Nephron (organoid): ENCODE measurements around the gene ELMO1.

Source experiments
- H3K27ac Mint-ChIP-seq, 3 experiments: 2 replicates each; pipeline ENCODE4 v1.8.0; 2020; ENCODE audit warnings: mixed read lengths in 3 of 3, mild to moderate bottlenecking in 2 of 3, moderate library complexity in 1 of 3
- H3K27me3 Mint-ChIP-seq: 2 replicates; pipeline ENCODE4 v1.8.0; 2021; ENCODE audit warnings: low read depth, mild to moderate bottlenecking, moderate library complexity, mixed read lengths
- H3K36me3 Mint-ChIP-seq: 2 replicates; pipeline ENCODE4 v1.8.0; 2020; ENCODE audit warnings: low read depth, mixed read lengths
- H3K4me1 Mint-ChIP-seq: 2 replicates; pipeline ENCODE4 v1.8.0; 2020; ENCODE audit warnings: mixed read lengths
- H3K4me3 Mint-ChIP-seq, 3 experiments: 2 replicates each; pipeline ENCODE4 v1.8.0; 2020; ENCODE audit warnings: mild to moderate bottlenecking in 3 of 3, mixed read lengths in 3 of 3, moderate library complexity in 2 of 3
- H3K9me3 Mint-ChIP-seq: 2 replicates; pipeline ENCODE4 v1.8.0; 2020; ENCODE audit warnings: mixed read lengths
- CTCF ChIP-seq, 3 experiments: fragments of 200-600 bp; sonication (generic); IDR thresholded peaks; one replicate each; pipeline ENCODE4 v1.5.0; 2021; ENCODE audit warnings: antibody characterized with exemption in 3 of 3; ENCODE audit not compliant: unreplicated experiment in 3 of 3

The ELMO1 gene

GRCh38 chr7:37409461-37409860, 39.2 kb downstream of the ELMO1 start:
- Mint-ChIP-seq H3K27ac (peak overlapping the region in 1 of 3 experiments; percentile 4), H3K36me3 (no peaks in the 10 kb centered on the region), H3K9me3 (peaks cover 3% of the 10 kb centered on the region), H3K4me3 (no peak overlapping the region), H3K27me3 (peaks cover 2% of the 10 kb centered on the region), H3K4me1 (peaks cover 22% of the 10 kb centered on the region)
- TF ChIP-seq CTCF (IDR thresholded peaks at IDR 0.05; ENCODE audit: unreplicated experiment in 3 of 3): no peak

DNA sequence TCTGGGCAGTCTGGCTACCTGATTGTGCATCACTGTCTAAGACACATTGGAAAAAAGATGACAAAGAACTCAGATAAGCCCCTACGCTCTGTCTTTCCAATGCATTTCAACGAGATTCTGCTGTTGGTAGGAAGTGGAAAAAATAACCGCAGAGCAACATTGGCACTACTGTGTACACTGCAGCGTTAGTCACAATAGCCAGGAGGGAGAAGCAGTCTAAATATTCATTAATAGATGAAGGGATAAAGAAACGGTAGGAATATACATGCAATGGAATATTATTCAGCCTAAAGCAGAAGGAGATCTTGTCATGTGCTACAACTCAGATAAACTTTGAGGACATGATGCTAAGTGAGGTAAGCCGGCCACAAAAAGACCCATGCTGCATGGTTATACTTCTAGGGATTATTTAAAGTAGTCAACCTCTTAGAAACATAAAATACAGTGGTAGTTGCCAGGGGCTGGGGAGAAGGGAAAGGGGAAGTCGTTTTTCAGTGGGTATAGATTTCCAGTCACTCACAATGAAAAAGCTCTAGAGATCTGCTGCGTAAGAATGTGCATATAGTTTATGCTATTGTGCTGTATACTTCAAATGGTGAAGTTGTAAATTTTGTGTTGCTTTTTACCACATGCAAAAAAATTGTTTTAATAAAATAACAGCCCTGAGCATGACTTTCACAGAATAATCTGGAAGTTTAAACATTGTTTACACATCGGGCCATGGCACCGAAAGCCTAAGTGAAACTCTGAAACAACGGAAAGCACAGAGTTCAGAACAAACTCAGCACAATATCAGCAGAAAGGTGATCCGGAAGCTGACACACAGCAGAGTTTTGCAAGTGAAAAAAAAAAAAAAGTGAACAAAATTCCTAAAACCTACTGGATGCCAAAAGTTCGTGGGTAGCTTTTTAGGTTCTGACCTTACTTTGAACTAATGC, 40.1 kb downstream of the ELMO1 start:
- Mint-ChIP-seq H3K36me3 (no peaks in the 10 kb centered on the region), H3K4me1 (peaks cover 22% of the 10 kb centered on the region), H3K9me3 (peaks cover 3% of the 10 kb centered on the region), H3K4me3 (no peak overlapping the region), H3K27ac (peak overlapping the region in 1 of 3 experiments; percentile 21), H3K27me3 (no peaks in the 10 kb centered on the region)
- TF ChIP-seq CTCF (IDR thresholded peaks at IDR 0.05; ENCODE audit: unreplicated experiment in 3 of 3): no peak

DNA sequence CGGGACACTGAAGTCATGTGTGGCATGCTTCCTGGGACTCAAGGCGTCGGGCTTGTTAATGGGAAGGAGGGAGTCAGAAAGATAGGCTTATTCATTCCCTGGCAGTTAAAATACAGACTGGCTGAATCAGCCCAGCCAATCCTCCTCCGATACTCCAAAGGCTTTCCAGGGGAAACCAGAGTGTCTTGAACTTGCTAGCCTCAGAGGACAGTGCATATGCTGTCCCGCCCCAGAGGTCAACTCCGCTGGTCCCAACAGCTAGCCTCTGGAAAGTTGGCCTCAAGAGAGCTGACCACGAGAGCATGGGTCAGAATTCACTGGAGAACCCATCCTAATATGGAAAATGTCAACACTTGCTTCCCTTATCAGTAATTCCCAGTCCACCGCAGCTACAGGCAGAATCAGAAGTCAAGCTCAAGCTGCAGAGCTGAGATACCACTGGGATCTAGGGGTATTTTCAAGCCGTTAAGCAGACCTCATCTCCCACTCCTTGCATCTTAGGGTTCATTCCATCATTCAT, 43.0 kb downstream of the ELMO1 start:
- H3K4me3 Mint-ChIP-seq: no peak overlapping the region
- no peaks in the 10 kb centered on the region for H3K27me3 Mint-ChIP-seq
- H3K27ac Mint-ChIP-seq: no peak overlapping the region
- TF ChIP-seq CTCF (IDR thresholded peaks at IDR 0.05; ENCODE audit: unreplicated experiment in 3 of 3): no peak
- H3K9me3 Mint-ChIP-seq: no peaks in the 10 kb centered on the region
- no peaks in the 10 kb centered on the region for H3K36me3 Mint-ChIP-seq
- peaks cover 20% of the 10 kb centered on the region for H3K4me1 Mint-ChIP-seq

- Mint-ChIP-seq H3K36me3 (no peaks in the 10 kb centered on the region), H3K27ac (no peak overlapping the region), H3K4me3 (no peak overlapping the region), H3K27me3 (no peaks in the 10 kb centered on the region), H3K4me1 (peaks cover 15% of the 10 kb centered on the region), H3K9me3 (no peaks in the 10 kb centered on the region)
- no peak for TF ChIP-seq CTCF (IDR thresholded peaks at IDR 0.05; ENCODE audit: unreplicated experiment in 3 of 3)
Measured at GRCh38 chr7:37405128-37405527, 43.5 kb downstream of the ELMO1 start.

DNA sequence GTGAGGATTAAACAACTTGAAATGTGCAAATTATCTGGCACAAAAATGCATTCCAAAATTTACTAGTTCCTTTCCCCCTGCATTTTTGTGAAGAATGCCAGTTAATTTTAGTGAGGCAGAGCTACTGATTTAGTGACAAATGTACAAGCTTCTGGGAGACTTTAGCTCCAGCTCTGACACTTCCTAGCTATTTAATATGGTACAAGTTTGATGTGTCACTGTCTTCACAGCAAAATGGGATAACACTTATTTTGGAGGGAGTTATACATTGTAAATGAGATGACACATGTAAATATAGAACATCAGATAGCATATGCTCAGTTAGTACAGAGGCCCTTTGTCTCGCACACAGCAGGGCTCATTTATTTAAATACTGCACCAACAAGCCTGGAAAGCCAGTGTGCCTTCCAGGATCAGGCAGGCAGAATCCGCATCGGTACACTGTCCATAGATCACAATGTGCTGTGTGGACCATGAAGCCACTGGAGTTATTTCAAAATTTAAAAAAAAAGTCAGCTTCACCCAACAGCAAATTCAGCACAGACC, 48.7 kb downstream of the ELMO1 start:
- TF ChIP-seq CTCF (IDR thresholded peaks at IDR 0.05; ENCODE audit: unreplicated experiment in 3 of 3): no peak
- Mint-ChIP-seq H3K9me3 (no peaks in the 10 kb centered on the region), H3K4me1 (no peaks in the 10 kb centered on the region), H3K27ac (no peak overlapping the region), H3K4me3 (no peak overlapping the region), H3K27me3 (peaks cover 4% of the 10 kb centered on the region), H3K36me3 (no peaks in the 10 kb centered on the region)
